ENCODE measurements around the gene SLF2. TPM values are rescaled to one million over a fixed set of nuclear protein-coding genes. Genes with fewer than 3 reads are reported as not detected.
A peak's percentile ranks its signal among the peaks of the same experiment; 100 is the strongest.

The SLF2 gene
- 10 to 100 TPM; 34.1 to 47.9 (median 40.4) TPM for total RNA-seq

- TF ChIP-seq POLR2A (IDR thresholded peaks at IDR 0.05) (peak in 1 of 2 donors; percentile 78), CTCF (IDR thresholded peaks at IDR 0.05) (no peak)
- Histone ChIP-seq H3K4me3 (replicated peaks in 1 of 3) (peak within 1 kb of the TSS; percentile 63 to 97 (median 96)), H3K27ac (peak within 1 kb of the TSS; percentile 88 to 92 (median 91)), H3K36me3 (peaks cover 0 to 7% of the 10 kb centered on the region in 2 donors), H3K27me3 (no peaks in the 10 kb centered on the region), H3K9me3 (no peaks in the 10 kb centered on the region), H3K4me1 (peaks cover 15 to 20% of the 10 kb centered on the region in 2 donors)
- intact Hi-C loops (cut with DNase I), result no loop called here
- DNase-seq, result peak; percentile 98 to 99
- WGBS, 2 donors, result 1% methylated on average over 21 to 55 of the region's 71 CpGs
Observed at GRCh38 chr10:100912605-100913469, at the start of gene SLF2. TSS of gene SLF2 (plus strand) at chr10:100912963. CDS start at chr10:100913111, 148 bp downstream.

- Histone ChIP-seq H3K9me3 (no peaks in the 10 kb centered on the region), H3K4me1 (no peaks in the 10 kb centered on the region), H3K27ac (no peak overlapping the region), H3K27me3 (peaks cover 4% of the 10 kb centered on the region), H3K36me3 (no peaks in the 10 kb centered on the region), H3K4me3 (replicated peaks in 1 of 3) (no peak overlapping the region)
- intact Hi-C loops (cut with DNase I), result no loop called here
- TF ChIP-seq POLR2A (IDR thresholded peaks at IDR 0.05), result no peak
- no peak for TF ChIP-seq CTCF (IDR thresholded peaks at IDR 0.05)
- WGBS, 2 donors, result 84 to 89% methylated on average over 7 of the region's 7 CpGs
- DNase-seq, result no peak
Observed at GRCh38 chr10:100863433-100863832, 49.3 kb upstream of the SLF2 start.

- DNase-seq, result no peak
- TF ChIP-seq POLR2A (IDR thresholded peaks at IDR 0.05), result no peak
- no peak for TF ChIP-seq CTCF (IDR thresholded peaks at IDR 0.05)
- no peaks in the 10 kb centered on the region for H3K9me3 ChIP-seq
- H3K27ac ChIP-seq, result no peak overlapping the region
- intact Hi-C loops (cut with DNase I), result no loop called here
- WGBS, 2 donors, result 84 to 85% methylated on average over 24 of the region's 24 CpGs
- no peak overlapping the region for H3K4me3 ChIP-seq (replicated peaks in 1 of 3)
- H3K27me3 ChIP-seq, result peaks cover 4% of the 10 kb centered on the region
- H3K4me1 ChIP-seq, result no peaks in the 10 kb centered on the region
- H3K36me3 ChIP-seq, result no peaks in the 10 kb centered on the region
Observed at GRCh38 chr10:100864036-100864885, 48.5 kb upstream of the SLF2 start.

- peak in 1 of 2 donors; percentile 18 for DNase-seq
- TF ChIP-seq CTCF (IDR thresholded peaks at IDR 0.05) (no peak), POLR2A (IDR thresholded peaks at IDR 0.05) (no peak)
- 36 to 44% methylated on average over 4 of the region's 4 CpGs for WGBS, 2 donors
- Histone ChIP-seq H3K27me3 (peaks cover 4% of the 10 kb centered on the region), H3K4me3 (replicated peaks in 1 of 3) (no peak overlapping the region), H3K36me3 (no peaks in the 10 kb centered on the region), H3K9me3 (no peaks in the 10 kb centered on the region), H3K27ac (no peak overlapping the region), H3K4me1 (no peaks in the 10 kb centered on the region)
- intact Hi-C loops (cut with DNase I), result no loop called here
Observed at GRCh38 chr10:100864978-100865377, 47.8 kb upstream of the SLF2 start.
